Measurements from ENCODE around the gene CROCC2.

Gene CROCC2

DNA sequence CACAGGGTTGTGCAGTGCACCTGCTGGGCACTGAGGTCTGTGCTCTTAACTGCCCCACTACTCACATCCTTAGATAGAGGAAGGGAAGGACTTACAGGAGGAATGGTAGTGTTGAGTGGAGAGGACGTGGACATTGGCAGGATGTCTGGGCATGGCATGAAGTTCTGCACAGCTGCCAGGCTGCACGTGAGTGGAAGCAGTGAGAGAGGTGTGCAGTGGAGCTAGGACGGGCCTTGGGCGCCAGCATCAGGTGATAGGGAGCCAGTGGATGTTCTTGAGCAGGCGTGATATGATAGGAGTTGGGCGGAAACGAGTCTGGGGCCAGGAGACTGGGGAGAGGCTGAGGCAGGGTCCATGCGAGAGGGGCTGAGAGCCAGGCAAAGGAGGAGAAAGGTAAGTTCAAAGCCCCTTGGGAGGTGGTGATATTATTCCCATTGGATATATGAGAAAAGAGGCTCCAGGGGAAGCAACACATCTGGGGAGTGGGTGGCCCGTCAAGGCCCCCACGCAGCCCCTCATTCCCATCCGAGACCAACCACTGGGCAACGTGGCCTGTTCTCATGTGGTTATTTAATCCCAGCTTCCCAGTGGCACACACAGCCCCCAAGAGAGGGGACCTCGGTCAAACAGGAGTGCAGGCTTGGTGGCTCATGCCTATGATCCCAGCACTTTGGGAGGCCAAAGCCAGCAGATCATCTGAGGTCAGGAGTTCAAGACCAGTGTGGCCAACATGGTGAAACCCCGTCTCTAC lies 46.5 kb downstream of the CROCC2 start:
- TF ChIP-seq, protein P1, sequence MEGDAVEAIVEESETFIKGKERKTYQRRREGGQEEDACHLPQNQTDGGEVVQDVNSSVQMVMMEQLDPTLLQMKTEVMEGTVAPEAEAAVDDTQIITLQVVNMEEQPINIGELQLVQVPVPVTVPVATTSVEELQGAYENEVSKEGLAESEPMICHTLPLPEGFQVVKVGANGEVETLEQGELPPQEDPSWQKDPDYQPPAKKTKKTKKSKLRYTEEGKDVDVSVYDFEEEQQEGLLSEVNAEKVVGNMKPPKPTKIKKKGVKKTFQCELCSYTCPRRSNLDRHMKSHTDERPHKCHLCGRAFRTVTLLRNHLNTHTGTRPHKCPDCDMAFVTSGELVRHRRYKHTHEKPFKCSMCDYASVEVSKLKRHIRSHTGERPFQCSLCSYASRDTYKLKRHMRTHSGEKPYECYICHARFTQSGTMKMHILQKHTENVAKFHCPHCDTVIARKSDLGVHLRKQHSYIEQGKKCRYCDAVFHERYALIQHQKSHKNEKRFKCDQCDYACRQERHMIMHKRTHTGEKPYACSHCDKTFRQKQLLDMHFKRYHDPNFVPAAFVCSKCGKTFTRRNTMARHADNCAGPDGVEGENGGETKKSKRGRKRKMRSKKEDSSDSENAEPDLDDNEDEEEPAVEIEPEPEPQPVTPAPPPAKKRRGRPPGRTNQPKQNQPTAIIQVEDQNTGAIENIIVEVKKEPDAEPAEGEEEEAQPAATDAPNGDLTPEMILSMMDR (IDR thresholded peaks at IDR 0.05; ENCODE audit: low read depth, low read length, missing control alignments): no peak
- no peak for DNase-seq (ENCODE audit: extremely low read depth, low read depth)
- H3K4me3 ChIP-seq (replicated peaks; ENCODE audit: low read depth, low read length): no peak overlapping the region

GRCh38 chr2:240953426-240954410 lies 47.6 kb downstream of the CROCC2 start:
- DNase-seq (ENCODE audit: extremely low read depth, low read depth): no peak
- TF ChIP-seq, protein P1 (IDR thresholded peaks at IDR 0.05; ENCODE audit: low read depth, low read length, missing control alignments): no peak
- no peak overlapping the region for H3K4me3 ChIP-seq (replicated peaks; ENCODE audit: low read depth, low read length)

- no peak overlapping the region for H3K4me3 ChIP-seq (replicated peaks; ENCODE audit: low read depth, low read length)
- TF ChIP-seq, protein P1 (IDR thresholded peaks at IDR 0.05; ENCODE audit: low read depth, low read length, missing control alignments): no peak
- no peak for DNase-seq (ENCODE audit: extremely low read depth, low read depth)
Observed at GRCh38 chr2:240954436-240955305, 48.5 kb downstream of the CROCC2 start.

DNA sequence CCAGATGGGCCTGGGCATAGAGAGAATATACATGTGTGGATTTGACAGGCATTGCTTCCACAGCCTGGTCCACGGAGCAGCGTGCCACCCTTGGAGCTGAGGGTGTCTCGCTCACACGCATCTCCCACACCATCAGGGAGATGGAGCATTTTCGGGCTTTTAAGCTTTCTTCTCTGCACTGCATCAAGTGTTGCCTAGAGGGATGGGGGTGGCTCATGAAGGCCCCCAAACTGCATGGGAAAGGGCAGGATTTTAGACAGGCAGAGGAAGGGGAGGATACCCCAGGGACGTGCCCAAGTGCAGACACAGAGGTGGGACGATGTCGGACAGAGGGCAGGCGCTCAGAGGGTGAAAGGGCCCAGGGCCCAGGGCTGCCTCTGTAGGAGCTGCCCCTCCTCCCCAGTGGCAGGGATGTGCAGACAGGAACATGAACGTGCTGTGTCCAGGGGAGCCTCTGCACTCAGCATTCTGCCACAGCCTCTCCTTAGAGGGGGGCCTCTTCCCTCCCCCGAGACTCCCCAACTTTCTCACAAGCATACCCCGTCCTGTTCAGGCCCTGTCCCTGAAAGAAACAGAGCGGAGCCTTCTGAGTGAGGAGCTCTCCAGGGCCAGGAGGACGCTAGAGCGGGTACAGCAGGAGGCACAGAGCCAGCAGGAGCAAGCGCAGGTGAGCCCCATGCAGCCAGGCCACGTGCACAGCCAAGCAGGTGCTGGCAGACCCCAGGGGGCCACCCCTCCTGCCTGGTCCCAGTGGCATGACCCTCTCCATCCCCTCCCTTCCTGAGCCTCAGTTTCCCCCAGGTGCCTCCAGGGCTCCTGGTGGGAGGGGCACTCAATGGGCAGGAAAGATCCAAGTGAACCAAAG lies 49.4 kb downstream of the CROCC2 start:
- TF ChIP-seq, protein P1 (IDR thresholded peaks at IDR 0.05; ENCODE audit: low read depth, low read length, missing control alignments): no peak
- no peak for DNase-seq (ENCODE audit: extremely low read depth, low read depth)
- no peak overlapping the region for H3K4me3 ChIP-seq (replicated peaks; ENCODE audit: low read depth, low read length)

DNA sequence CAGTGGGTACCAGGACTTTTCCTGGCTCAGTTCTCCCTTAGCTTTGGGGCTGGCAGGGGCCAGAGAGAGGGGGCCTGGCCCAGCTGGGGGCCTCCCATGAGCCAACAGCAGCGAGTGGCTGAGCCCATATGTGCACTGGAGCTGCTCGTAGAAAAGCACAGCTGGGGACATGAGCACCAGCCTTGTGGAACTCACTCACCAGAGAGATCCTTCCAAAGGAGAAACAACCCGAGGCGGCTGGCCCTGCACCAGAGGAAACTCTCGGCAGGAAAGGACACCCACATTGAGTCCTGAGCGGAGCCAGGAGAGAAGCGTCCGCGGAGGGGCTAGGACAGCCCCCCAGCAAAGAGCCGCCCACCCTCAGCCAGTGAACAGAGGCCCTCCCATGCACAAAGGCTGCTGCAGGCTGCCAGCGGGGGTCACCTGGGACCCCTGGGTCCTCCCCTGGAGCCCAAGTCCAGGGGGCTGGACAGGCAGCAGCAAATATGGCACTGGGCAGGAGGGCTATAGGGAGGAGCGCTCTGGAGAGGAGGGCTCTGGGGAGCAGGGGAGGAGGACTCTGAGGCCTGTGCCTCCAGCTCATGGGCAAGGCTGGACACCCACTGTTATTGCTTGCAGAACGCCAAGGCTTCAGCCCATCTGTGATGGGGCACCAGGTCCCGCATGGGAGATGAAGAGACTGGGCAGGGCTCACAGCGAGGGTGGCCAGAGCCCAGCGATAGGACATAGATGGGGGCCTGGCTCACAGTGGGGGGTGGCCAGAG lies 50.2 kb downstream of the CROCC2 start:
- TF ChIP-seq, protein P1 (IDR thresholded peaks at IDR 0.05; ENCODE audit: low read depth, low read length, missing control alignments): no peak
- H3K4me3 ChIP-seq (replicated peaks; ENCODE audit: low read depth, low read length): no peak overlapping the region
- DNase-seq (ENCODE audit: extremely low read depth, low read depth): no peak
